ENCODE results near the gene FYN.
"Not testable (repeated sequence)": the region's sequence is repeated elsewhere in the genome, so short reads cannot be mapped to it uniquely, and the experiment has no call there.

The FYN gene

DNA sequence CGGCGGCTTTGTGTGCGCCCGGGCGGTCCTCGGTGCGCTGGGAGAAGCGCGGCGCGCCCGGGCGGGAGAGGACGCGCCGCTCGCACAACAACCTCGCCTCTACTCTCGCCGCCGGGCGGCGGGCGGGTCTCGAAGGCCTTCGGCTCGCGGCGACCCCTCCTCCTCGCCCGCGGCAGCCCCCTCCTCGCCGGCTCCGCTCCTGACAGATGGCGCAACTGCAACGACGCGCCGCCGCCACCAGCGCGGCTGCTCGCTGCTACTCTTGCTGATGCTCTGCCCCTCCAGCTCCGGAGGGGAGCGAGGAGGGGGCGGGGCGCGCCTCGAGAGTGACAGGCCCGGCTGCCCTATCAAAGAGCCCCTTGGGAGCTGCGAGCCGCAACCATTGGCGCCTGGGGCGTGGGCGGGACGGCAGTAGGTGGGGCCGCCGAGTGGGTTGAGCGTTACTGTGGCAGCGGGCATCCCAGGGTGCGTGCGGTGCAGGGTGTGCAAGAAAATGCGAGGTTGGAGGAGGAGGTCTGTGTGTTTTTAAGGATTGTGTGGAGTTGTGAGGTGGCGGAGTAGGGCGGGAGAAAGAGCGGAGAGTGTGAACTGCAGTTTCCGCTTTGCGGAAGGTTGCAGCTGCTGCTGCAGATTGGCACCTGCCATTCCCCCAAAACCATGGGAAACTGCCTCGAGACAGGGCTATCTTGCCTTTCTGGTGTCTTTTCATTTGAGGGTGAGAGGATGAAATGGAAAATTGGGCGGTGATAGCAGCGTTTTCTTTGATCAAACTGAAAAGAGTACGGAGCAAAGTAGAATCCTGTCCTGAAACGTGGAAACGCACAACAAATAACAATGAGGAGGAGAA is at the start of gene FYN:
TSS of gene FYN (minus strand) at position 275 of the 847 bp plus-strand sequence. CDS start 153,401 bp downstream, outside the sequence.
- peak; percentile 96 for DNase-seq (ENCODE audit: low spot score)

DNA sequence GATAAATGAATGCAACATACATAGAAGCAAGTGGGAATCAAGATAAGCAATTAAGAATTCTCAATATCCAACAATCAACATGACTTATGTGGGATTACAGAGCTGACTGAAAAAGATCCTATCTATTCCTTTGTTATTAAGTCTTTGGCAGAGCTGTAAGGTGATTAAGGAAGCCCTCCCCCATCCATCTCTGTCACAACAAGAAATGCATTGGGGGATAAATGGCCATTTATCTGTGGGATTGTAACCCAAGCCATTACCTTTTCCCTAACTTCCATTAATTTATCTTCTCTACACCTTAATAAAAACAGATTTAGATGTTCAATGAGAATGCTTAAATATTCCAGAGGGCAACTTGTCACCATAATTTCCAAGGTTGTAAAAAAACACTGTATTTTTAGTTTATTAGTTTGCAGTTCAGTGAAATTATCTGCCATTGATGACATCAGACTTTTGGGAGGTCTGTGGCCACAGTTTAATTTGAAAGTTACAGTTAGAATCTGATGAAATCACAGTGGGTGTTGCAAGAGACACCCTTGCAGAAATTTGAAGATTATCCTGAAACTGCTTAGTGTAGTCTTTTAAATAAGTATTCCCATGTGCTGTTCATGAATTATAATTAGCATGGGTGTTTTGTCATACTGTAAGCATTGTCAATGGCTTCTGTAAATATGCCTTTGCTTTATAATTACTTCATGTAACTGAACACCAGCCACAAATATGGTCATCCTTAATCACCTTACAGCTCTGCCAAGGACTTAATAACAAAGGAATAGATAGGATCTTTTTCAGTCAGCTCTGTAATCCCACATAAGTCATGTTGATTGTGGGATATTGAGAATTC is 49.4 kb upstream of the FYN start:
- DNase-seq (ENCODE audit: low spot score), result no peak

DNA sequence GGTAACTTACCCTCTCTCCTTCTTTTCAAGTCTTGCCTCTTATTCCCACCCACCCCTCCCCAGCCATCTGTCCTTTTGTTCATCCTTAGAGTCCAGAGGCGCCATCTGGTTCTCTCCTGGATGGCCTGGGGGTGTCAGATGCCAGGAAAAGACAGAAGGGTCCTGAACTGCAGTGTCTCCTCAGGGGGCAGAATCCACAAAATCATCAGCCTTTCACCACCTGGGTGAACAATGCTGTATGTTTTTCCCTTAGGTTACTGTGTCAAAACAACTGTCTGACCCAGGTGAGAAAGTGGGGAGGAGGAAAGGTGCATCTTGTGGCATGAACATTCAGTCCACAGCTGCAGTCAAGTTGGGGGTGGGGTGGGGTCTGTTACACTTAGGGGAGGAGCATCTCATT is 47.9 kb upstream of the FYN start:
- DNase-seq (ENCODE audit: low spot score), result no peak

DNA sequence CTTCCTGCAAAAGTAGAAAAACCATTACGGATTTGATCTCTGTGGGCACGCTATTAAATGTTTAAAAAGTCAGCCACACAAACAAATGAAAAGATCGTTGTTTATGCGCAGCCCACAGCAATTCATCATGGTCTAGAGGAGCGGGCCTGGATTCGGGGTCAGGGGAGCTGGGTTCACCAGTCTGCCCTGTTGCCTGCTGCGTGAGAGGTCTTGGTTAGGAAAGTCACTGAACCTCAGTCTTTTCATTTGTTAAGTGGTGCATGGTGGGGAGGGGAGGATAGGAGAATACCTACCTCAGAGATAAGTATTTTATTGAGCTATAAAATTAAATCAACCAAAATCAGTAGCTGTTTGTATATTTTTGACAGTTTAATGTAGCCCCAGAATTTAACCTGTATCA is 47.3 kb upstream of the FYN start:
- no peak for DNase-seq (ENCODE audit: low spot score)

DNA sequence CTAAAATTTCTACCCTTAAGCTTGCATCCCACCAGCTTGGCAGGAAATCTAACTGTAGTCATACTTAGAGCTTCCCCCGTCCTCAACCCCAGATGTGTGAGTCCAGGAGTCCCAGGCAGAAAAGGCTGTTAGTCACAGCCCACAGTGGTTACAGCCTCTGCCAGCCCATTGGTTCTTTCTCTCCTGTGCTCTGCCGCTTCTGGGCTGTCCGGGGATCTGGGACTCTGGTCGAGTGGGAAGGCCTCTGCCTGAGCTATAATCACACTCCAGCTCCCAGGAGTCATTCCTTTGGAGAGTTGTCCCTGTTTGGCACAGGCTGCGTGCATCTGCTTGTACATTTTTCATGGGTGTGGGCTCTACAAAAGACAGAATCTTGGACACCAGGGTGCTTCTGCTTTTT is 45.6 kb upstream of the FYN start:
- DNase-seq (ENCODE audit: low spot score), result peak; percentile 35

DNA sequence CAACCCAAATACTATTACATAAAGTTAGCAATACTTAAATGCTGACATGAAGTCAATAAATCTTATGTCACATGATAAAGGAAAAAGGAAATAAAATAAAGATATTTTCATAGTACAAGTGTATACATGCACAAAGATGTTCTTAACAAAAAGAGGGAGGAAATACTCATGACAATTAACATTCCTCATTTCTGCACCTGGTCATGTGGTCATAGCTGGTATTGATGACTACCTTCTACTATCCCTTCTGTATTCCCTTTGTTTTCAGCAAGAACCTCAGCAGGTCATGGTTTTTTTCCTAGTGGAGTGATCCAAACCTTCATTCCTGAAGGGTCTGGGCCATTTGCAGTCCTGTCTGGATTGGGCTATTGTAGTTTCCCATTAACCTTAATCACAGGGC is 43.5 kb upstream of the FYN start:
- DNase-seq (ENCODE audit: low spot score), result no peak

DNA sequence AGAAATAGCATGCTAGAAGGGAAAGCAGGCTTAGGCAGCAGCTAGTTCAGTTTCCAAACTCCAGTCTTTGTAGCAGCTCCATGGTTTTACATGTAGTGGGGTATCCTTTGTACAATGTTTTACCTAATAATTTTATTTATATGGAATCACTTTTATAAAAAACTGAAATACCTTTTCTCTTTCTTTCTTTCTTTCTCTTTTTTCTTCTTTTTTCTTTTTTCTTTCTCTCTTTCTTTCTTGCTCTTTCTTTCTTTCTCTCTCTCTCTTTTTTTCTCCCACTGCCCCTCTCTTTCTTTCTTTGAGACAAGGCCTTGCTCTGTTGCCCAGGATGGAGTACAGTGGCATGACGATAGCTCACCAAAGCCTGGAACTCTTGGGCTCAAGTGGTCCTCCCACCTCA is 41.4 kb upstream of the FYN start:
- DNase-seq (ENCODE audit: low spot score), result no peak

DNA sequence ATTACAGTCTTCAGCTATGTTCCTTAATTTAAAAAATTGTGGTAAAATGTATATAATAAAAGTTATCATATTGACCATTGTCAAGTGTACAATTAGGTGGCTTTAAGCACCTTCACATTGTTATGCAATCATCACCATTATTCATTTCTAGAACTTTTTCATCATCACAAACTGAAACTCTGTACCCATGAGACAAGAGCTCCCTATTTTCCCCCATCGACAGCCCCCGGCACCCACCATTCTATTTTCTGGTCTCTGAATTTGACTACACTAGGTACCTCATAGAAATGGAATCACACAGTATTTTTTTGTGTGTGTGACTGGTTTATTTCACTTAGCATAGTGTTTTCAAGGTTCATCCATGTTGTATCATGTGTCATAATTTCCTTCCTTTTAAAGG is 39.7 kb upstream of the FYN start:
- no peak for DNase-seq (ENCODE audit: low spot score)

DNA sequence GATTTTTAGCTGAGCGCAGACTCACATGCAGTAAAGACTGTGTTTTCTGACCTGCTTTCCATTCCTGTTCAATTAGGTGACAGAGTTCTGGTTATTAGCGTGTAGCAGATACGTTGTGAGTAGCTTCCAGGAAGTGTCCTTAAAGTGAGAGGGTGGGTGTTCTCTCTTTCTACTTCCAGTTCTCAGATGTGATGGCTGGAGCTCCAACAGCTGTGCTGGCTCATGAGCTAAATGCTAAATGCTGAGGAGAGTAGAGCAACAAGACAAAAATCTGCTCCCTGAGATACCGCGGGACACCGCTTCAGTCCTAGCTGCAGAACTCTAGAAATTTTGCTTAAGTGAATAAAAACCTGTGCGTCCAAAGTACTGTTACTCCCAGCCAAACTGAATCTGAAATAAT is 38.2 kb upstream of the FYN start:
- no peak for DNase-seq (ENCODE audit: low spot score)

DNA sequence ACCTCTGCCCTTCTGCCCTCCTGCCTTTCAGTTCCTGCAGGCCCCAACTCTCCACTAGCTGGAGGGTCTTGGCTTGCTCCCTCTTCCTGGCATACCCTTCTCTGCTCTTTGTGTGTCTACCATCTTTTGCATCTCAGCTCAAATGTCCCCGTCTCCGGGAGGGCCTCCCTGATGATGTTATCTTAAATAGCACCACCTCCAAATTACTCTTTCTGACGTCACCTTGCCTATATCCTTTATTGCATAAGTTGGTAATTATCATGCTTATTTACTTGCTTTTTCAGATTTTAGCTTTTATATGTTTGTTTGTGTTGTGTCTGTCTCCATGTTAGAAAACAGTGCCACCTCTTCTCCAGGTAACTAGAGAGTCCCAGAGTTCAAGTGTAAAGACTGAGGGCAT is 36.0 kb upstream of the FYN start:
- DNase-seq (ENCODE audit: low spot score), result no peak

DNA sequence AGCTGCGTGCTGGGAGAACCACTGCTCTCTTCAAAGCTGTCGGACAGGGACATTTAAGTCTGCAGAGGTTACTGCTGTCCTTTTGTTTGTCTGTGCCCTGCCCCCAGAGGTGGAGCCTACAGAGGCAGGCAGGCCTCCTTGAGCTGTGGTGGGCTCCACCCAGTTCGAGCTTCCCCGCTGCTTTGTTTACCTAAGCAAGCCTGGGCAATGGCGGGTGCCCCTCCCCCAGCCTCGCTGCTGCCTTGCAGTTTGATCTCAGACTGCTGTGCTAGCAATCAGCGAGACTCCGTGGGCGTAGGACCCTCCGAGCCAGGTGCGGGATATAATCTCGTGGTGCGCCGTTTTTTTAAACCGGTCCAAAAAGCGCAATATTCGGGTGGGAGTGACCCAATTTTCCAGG is 35.1 kb upstream of the FYN start:
- not testable (repeated sequence) for DNase-seq (ENCODE audit: low spot score)

DNA sequence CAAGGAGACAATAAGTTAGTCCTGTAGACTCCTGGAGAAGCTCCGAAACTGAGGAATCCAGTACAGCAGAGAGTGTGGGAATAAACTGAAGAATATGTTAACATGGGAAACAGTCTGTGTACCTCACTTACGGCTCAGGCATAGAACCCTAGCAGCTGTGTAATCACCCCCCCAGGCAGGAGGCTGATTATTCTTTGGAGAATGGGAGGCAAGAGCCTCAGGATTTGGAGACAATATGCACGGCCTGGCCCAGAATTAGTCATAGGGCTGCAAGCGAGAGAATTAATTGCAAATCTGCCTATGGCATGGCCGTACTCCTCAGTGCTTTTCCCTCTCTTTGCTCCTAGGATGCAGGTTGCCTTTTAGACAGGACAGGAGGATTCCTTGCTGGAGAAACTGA is 27.5 kb upstream of the FYN start:
- DNase-seq (ENCODE audit: low spot score), result no peak

DNA sequence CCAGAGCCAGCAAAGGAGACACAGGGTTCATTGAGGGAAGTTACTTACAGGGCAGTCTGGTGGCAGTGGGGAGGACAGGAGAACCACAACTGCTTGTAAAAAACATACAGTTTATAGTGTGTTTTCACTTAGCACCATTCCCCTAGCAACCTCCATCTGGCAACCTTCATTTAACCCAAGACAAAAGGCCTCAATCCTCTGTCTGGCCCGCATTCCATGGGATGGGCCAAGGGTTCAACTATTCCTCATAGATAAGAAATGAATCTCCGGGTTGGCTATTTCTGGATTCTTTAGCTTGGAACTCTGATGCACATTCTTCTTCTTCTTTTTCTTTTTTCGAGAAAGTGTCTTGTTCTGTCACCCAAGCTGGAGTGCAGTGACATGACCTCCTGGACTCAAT is 26.3 kb upstream of the FYN start:
- DNase-seq (ENCODE audit: low spot score), result no peak

DNA sequence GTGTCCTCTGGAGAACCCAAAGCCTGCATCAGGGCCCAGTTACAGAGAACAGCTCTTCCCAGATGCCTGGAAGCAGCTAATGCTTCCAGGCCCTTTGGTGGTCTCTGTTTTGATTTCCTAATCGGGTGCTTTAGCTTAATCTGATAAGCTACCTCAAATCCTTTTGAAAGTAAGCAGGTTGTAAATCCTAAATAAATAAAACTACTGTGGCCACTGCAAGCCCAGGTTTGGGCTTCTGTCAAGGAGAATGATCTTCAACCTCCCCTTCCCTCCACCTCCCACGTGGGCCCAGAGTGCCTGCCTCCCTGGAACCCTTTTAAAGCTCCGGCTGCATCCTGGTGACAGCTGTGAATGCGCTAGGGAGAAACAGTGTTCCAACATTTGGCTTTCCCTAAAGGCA is 25.2 kb upstream of the FYN start:
- DNase-seq (ENCODE audit: low spot score), result no peak

DNA sequence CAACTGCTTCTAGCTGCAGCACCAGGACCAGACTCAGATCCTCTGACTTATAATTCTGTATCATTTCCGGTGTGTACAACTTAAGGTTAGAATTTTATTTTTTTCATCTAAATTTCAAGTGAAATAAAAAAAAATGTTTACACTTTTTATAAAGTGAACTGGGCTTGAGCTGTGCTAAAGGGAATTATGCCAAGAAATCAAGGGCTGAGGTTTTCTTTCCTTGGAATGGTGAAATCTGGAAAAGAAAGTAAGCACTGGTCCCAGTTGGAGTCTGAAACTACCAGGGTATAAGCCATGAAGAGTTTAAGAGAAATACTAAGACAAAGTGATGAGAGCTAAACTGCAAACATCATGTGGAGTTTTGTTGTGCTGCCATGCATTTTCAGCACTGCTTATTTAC is 21.7 kb upstream of the FYN start:
- no peak for DNase-seq (ENCODE audit: low spot score)

DNA sequence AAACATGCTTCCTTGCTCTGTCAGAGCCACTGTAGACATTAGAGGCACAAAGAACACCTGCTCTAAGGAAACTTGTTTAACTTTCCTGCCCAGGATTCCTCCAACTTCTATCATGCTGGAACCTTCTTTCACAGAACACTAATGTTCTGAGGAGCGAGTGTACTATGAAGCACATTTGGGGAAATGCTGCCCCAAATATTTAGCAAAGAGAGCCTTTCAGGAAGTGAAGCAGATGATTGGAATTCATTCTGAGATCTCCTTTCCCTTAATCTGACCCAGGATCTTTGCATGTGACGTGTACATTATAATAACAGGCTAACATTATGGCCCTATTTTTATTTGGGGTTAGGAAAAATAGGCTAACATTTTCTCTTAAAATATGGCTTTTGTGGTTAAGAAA is 21.0 kb upstream of the FYN start:
- DNase-seq (ENCODE audit: low spot score), result no peak

DNA sequence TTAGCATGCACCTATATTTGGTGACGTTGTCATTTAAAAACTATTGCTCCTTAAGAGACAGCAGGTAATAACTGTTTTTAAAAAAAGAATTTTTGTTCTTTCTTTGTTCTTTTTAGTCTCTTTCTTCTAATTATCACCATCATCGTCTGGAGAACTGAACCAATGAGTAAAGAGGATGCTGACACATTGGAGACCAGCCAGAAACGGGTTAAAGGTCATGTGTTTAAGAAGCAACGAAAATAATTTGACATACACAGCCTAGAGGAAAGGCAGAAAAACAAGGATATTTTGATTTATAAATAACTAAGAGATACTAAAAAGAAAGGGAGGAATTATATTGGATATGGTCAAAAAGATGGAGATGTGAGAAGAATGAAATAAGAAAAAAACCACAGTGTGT is 19.2 kb upstream of the FYN start:
- DNase-seq (ENCODE audit: low spot score), result no peak

DNA sequence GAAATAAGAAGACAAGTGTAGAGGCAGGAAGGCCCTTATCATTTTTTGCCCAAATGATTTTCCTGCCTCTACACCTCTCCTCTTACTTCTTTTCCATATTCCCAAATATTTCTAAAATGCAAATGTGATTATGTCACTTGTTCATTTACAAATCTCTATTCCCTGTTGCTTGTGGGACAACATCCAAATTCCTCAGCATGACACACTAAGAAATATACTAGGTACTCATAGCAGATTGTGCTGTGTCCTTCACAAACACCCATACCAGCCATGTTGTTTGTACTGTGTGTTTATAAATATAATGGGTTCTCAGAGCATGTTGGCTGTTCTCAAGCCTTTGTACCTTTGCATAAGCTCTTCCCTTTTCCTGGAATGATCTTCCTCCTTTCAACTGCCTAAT is 17.7 kb upstream of the FYN start:
- no peak for DNase-seq (ENCODE audit: low spot score)

DNA sequence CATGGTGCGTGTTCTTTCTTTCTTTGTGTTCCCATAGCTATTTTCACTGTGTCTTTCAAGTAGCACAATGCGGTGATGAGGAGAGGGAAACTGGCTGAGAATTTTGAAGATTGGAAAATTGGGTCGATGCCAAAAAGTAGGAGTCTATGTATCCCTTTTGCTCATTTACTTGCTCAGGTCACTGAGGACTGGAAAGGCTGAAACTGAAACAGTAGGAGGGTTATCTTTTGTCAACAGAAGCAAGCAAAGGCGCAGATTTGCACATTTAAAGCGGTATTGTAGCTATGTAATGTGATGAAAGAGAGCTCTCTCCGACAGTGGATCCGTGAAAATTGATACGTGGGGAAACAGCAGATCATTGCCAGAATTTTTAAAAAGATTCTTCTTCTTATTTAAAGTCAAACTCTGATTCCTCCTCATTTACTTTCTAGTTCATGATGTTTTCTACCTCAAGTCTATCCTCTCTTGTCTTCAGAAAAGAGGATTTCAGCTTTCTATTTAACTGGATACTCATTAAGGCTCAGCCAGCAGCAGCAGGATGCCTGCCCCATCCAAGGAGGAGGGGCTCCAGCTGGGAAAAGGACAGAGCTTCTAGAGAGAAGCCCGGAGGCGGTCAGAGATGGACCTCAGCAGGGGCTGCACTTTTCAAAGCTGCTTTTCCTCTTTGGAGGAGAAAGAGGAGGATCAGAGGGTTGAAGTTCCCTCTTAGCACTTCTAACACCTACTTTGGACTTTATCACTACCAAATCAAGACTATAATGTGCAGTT is 15.9 kb upstream of the FYN start:
- DNase-seq (ENCODE audit: low spot score), result no peak

DNA sequence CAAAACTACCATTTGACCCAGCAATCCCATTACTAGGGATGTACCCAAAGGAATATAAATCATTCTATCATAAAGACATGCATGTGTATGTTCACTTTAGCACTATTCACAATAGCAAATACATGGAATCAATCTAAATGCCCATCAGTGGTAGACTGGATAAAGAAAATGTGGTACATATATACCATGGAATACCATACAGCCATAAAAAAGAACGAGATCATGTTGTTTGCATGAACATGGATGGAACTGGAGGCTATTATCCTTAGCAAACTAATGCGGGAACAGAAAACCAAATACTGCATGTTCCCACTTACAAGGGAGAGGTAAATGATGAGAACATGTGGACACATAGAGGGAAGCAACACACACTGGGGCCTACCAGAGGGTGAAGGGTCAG is 13.5 kb upstream of the FYN start:
- DNase-seq (ENCODE audit: low spot score), result not testable (repeated sequence)

DNA sequence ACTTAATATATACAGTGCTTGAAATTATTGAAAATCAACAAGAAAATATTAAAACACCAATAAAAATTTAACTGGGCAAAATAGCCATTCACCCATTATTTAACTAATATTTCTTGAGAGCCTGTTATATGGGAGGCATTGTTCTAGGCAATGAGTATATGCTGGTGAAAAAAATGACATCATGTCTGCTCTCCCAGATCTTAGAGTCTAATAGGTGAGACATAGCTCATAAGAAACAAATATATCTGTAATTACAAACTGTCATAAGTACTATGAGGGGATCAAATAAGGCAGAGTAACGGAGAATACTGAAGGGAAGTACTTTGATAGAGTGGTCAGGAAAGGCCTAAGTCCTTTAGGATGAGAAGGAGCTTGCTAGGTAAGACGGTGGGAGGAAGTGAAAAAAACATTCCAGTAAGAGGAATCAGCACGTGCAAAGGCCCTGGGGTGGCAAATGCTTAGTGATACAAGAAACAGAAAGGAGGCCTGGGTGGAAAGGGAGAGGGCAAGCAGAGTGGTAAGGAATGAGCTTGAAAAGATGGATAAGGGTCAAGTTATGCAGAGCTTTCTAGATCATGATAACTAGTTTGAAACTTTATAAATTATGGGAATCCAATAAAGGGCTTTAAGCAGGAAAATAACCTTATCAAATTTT is 12.2 kb upstream of the FYN start:
- DNase-seq (ENCODE audit: low spot score), result no peak

DNA sequence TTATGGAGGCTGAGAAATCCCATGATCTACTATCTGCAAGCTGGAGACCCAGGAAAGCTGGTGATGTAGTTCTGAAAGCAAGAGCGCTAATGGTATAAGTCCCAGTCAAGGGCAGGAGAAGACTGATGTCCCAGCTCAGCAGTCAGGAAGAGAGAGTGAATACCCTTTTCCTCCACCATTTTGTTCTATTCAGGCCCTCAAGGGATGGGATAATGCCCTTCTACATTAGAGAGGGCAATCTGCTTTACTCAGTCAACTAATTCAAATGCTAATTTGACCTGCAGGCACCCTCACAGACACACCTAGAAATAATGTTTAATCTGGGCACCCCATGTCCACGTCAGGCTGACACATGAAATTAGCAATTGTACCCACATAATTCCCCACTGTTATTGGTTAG is 10.8 kb upstream of the FYN start:
- no peak for DNase-seq (ENCODE audit: low spot score)

Measured in kidney tubule cell (primary cell).